SK-N-SH (cell line): Measurements from ENCODE around the gene HDGFL2. TPM values are rescaled to one million over a fixed set of nuclear protein-coding genes. Genes with fewer than 3 reads are reported as not detected.

ENCODE experiments used
- polyA plus RNA-seq, 3 experiments: library from polyadenylated mRNA; depleted of rRNA; stranded (reverse); fragments of >200 nt; gene quantifications; 2 replicates each; pipeline ENCODE4 v1.2.3, GENCODE V29; 2012
- small RNA-seq, 7 experiments: library from RNA; depleted of rRNA; stranded (forward); fragments of <200 nt; gene quantifications; one replicate each; pipeline ENCODE3, GENCODE V24; 2012

HDGFL2 gene
- polyA plus RNA-seq, 1 of the 3 experiments (the other 2 are of a cell fraction): 77.8 TPM

Small RNA genes within 50 kb of the gene (small RNA-seq; reads per million reads assigned to genes)
- 0 reads per million in 7 experiments for gene MIR4746

Other genes starting within 250 kb of the HDGFL2 start
- gene EBI3, start 242.8 kb upstream of the HDGFL2 start, polyA plus RNA-seq (2012; rRNA removed): 3.6 and 3.7 TPM in 2 replicates
- gene YJU2, start 225.2 kb upstream of the HDGFL2 start, polyA plus RNA-seq (2012; rRNA removed): 25.3 and 29.0 TPM in 2 replicates
- gene SHD, start 193.0 kb upstream of the HDGFL2 start, polyA plus RNA-seq (2012; rRNA removed): 3.1 and 6.9 TPM in 2 replicates
- 0.06 TPM in 1 of 2 replicates, not detected in the other for gene TMIGD2, start 169.9 kb upstream of the HDGFL2 start, polyA plus RNA-seq (2012; rRNA removed)
- gene FSD1, start 167.7 kb upstream of the HDGFL2 start, polyA plus RNA-seq (2012; rRNA removed): 46.7 and 49.0 TPM in 2 replicates
- gene STAP2, start 133.5 kb upstream of the HDGFL2 start, polyA plus RNA-seq (2012; rRNA removed): 6.0 and 7.6 TPM in 2 replicates
- 18.7 and 21.3 TPM in 2 replicates for gene MPND, start 128.7 kb upstream of the HDGFL2 start, polyA plus RNA-seq (2012; rRNA removed)
- gene SH3GL1, start 71.8 kb upstream of the HDGFL2 start, polyA plus RNA-seq (2012; rRNA removed): 62.5 and 82.8 TPM in 2 replicates
- 13.2 and 18.0 TPM in 2 replicates for gene CHAF1A, start 69.7 kb upstream of the HDGFL2 start, polyA plus RNA-seq (2012; rRNA removed)
- 100 and 110 TPM in 2 replicates for gene UBXN6, start 14.5 kb upstream of the HDGFL2 start, polyA plus RNA-seq (2012; rRNA removed)
- gene PLIN4, start 46.2 kb downstream of the HDGFL2 start, polyA plus RNA-seq (2012; rRNA removed): 0.07 and 0.10 TPM in 2 replicates
- 0.59 and 0.68 TPM in 2 replicates for gene PLIN5, start 62.9 kb downstream of the HDGFL2 start, polyA plus RNA-seq (2012; rRNA removed)
- gene LRG1, start 67.7 kb downstream of the HDGFL2 start, polyA plus RNA-seq (2012; rRNA removed): 0.12 and 0.23 TPM in 2 replicates
- gene SEMA6B, start 87.4 kb downstream of the HDGFL2 start, polyA plus RNA-seq (2012; rRNA removed): 2.0 and 3.7 TPM in 2 replicates
- 5.7 and 6.4 TPM in 2 replicates for gene TNFAIP8L1, start 167.2 kb downstream of the HDGFL2 start, polyA plus RNA-seq (2012; rRNA removed)
- 188 and 312 TPM in 2 replicates for gene MYDGF, start 198.0 kb downstream of the HDGFL2 start, polyA plus RNA-seq (2012; rRNA removed)